HG02798 (cell line): ENCODE results near the gene OR51D1.

ENCODE experiments used
- ATAC-seq: cut with Tn5 transposase; IDR thresholded peaks from one replicate; pipeline ENCODE4 v1.9.1; 2021; ENCODE audit warnings: mild to moderate bottlenecking; ENCODE audit not compliant: unreplicated experiment, poor library complexity

The OR51D1 gene

DNA sequence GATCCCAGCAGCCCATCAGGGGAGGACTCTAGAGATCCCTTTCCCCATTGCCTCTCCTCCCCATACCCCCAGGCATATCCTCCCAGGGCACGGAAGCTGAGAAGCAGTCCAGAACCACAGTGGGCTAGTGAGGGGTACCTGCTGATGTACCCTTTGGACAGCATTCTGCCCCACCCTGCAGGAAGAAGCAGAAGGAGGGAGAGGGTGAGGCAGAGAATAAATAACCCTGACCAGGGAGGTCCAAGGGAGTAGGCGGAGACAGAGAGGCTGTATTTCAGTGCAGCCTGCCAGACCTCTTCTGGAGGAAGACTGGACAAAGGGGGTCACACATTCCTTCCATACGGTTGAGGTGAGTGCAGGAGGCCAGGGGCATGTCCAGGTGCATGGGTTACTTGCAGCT, 6.4 kb downstream of the OR51D1 start, which contains the start of gene OR51E1:
Gene OR51E1, plus strand, starts transcription at position 301 of the 400 bp plus-strand sequence. CDS start 8,545 bp downstream, outside the sequence.
- no peak for ATAC-seq

DNA sequence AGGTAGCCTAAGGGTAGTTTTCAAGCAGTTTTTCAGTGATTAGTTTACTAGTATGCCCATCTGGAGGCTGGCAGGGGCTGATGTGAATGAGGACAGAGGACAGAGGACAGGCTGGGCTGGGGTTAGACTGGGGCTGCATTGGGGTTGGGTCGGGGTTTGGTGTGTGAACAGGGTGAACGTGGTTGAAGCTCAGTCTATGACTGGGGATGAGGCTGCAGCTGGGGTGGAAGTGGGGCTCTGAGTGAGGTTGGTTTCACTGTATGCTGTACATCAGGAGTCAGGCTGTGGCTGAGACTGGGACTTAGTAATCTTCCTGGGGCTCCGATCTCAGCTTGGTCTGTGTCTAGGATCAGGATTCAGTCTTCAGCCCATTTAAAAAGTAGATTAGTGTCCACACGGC, 7.0 kb downstream of the OR51D1 start:
- ATAC-seq: no peak

GRCh38 chr11:4645974-4646373, 8.7 kb downstream of the OR51D1 start:
- no peak for ATAC-seq

DNA sequence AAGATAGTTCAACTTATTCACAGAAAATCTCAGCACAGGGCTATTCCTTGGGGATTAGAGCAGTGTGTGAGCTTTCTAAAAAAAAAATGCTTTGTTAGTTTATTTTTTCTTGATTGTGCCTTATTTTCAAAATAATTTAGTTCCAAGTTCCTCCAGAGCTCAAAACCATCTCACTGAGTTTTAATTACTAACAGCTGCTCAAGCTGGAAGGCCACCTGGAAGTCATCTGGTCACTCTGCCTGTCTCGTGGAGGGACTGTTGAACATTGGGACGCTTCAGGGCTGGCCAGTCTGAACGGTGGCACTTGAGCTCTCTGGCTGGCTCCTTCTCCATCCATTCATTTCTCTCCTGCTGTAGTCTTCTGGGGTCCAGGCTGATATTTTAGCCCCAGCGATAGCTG, 10.5 kb downstream of the OR51D1 start:
- ATAC-seq: no peak

- ATAC-seq: no peak
These were observed 17.5 kb downstream of the OR51D1 start for GRCh38 chr11:4654635-4655369.

DNA sequence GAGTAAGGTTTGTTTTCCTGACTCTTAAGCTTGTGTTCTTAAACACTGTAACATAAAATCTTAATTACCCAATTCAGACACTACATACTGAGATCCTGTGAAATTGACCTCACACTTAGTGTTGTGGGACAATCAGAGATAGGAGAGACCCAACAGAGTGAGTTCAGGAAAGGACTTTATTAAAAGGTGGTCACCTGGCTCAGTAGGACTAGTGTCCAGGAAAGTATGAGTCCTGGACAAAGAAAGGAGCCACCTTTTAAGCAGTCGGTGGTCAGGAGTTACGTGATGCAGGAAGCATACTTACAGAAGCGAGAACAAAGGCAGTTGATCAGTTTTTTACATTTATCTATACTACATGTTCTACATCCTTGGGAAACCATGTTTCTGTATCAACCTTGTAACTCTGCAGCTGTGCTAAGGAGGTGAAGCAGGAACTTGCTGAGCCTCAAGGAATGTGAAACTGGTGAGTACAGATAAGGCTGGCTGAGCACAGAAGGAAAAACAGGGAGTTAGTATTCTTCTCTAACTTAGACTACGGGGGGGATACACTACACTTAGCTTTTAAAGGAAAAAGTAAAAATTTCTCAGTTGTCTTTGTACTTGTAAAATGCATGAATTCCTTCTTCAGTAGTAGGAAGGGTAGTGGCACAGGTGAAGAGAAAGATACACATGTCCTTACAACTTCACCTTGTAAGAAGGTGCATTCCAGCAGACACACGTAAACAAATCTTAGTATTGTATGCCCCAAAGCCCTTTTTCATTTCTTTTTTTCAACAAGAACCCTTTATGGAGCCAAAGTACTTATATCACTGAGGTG, 21.6 kb downstream of the OR51D1 start:
- ATAC-seq: no peak

DNA sequence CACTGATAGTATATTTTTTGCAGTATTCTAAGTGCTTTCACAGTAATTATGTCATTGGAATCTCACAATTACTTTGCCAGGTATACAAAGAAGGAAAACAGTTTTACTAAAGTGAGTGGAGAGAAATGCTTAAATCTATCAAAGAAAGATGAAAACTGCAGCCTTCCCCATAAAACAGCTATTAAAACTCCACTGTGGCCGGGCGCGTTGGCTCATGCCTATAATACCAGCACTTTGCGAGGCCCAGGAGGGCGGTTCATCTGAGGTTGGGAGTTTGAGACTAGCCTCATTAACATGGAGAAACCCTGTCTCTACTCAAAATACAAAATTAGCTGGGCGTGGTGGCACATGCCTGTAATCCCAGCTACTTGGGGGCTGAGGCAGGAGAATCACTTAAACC, 25.6 kb downstream of the OR51D1 start:
- ATAC-seq: no peak

DNA sequence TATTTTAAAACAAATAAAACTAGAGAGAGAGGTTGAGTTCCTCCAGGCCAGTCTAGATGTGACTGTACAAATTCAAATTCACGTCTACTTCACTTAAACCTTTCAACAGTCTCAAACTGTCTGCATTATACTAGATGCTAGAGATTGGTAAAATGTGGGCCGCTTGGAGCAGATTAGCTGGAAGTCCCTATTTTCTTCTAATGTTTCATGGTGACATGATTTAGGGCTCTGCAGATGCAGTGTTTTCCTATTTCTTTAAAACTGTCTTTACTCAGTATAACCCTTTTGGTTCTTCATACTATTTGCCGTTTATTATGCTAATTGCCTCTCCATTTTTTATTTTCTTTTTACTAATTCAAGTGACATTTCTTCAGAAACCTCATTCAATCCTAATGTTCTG, 26.9 kb downstream of the OR51D1 start:
- no peak for ATAC-seq

DNA sequence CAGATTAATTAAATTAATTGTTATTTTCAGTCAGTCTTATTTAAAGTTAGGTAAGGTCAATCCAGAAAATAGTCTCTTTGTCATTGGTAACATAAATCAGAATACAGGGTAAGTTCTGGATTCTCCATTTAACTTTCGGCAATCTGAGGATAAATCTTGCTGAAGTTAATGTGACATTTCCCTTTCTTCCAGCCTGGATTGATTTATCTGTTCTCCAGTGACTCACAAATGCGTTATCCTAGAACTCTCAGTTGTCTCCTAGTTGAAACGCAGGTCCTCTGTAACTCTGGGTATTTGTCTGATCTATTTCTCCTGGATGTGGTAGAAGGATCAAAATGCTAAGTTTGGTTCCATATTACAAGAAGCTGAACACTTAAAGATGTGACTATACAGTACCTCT, 27.5 kb downstream of the OR51D1 start:
- no peak for ATAC-seq

DNA sequence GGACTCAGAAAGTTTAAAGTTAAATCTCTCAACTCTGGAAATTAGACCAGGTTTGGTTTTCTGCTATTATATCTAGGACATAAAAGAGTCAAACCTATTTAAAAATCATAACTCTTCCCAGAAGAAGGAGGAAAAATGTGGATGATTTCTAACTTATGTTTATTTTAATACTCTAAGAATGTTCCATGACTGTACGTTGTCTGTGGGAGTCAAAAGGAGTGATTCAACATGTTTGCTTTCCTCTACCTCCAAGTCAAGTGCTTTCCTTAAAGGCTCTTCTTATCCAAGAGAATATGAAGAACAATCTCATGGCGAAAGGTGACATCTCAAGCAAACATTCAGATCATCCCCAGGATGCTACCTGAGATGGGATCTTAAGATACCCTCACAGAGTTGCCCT, 28.1 kb downstream of the OR51D1 start:
- ATAC-seq: no peak

GRCh38 chr11:4671741-4672140, 34.5 kb downstream of the OR51D1 start:
- no peak for ATAC-seq

DNA sequence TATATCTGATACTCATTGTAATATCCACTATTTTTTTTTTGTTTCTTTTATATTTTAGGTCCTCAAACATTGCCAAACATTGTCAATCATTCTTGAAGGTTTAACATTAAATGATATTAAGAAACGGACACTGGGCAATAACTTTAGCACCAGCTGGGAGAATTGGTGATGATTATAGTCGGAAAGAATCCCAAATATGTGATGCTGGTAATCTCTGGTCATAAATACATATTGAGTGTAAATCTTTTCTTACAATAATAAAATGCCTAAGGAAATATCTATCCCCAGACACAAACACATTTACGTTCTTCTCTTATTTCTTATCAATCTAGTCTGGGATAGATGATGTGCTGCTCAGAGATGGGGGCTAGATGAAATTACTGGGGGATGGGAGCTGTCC, 35.2 kb downstream of the OR51D1 start:
- no peak for ATAC-seq

GRCh38 chr11:4673781-4674180, 36.5 kb downstream of the OR51D1 start:
- no peak for ATAC-seq

DNA sequence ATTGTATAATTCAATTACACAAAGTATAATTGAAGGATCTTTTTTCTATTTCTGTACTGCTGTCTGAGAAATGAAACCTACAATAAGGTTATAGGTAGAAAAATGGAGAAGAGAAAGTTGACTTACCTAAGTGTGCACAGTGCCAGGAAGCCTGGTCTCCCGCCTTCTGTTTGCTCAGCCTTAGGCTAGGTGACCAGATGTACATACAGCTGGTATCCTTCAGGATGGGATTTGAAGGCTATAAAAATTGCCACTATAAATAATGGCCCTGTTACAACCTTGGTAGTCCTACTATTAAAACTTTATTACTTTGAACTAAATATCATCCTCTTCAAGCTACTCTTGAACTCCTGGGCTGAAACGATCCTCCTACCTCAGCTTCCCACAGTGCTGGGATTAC, 40.7 kb downstream of the OR51D1 start:
- ATAC-seq: no peak

DNA sequence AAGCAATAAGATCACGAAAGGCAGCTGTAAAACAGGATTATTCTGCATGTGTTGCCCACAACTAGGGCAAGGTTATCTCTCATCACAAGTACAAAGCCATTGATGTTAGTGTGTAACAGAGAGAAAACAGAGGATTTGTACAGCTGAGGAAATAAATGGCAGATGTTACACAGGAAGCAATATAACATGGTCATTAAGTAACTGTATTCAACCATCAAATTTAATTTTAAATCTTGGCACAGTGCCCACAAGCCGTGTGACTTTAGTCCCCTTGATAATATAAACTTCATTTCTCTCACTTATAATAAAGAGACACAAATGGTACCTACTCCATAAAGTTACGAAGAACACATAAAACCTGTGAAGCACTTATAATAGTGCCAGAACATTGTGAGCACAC, 43.1 kb downstream of the OR51D1 start:
- ATAC-seq: no peak

GRCh38 chr11:4682623-4683419, 45.5 kb downstream of the OR51D1 start:
- no peak for ATAC-seq

GRCh38 chr11:4684631-4685285, 47.5 kb downstream of the OR51D1 start:
- no peak for ATAC-seq
